Esophagus muscularis mucosa (tissue), 4 donors: ENCODE data around the gene FN1.

ENCODE experiments used
- EP300 ChIP-seq: sonication (generic); formaldehyde crosslinking; IDR thresholded peaks from one replicate; pipeline ENCODE4 v1.6.1; 2017; ENCODE audit warnings: antibody characterized with exemption
- POLR2AphosphoS5 ChIP-seq, 2 donors: sonication (generic); formaldehyde crosslinking; IDR thresholded peaks; one replicate each; pipeline ENCODE4 v1.6.1; 2017; ENCODE audit warnings: antibody characterized with exemption in 2 of 2
- TF ChIP-seq, protein P1 (sequence below), 3 experiments: fragments of 200-600 bp in 2 of 3; fragments of 450-650 bp in 1 of 3; sonication (generic) in 2 of 3; IDR thresholded peaks; one replicate each; pipeline ENCODE4 v1.5.1; 2017 to 2019; ENCODE audit warnings: antibody characterized with exemption in 3 of 3, mild to moderate bottlenecking in 2 of 3, moderate library complexity in 1 of 3

DNA sequence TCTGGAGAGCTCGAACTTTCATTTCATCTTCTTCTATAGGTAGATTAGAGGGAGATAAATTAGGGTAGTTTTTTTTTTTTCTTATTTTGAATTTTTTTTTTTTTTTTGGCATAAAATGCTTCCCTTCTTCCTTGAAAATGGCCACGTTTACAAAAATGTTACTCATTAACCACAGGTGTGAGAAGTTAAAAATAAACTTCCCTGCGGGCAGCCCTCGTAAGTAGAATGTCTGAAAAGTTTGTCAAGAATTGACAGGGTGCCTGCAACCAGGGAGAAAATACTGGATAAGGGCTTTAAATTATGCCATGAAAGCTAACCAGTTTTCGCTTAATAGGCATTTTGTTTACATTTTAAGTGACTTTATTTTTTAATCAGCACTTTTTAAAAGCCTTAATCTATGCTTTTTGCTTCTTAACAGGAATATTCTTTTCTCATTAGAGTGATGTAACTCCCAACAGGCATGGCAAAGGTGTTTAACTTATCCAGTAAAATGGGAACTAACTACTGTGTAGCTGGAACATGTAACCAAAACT lies 4.2 kb upstream of the FN1 start:
- TF ChIP-seq, protein P1, sequence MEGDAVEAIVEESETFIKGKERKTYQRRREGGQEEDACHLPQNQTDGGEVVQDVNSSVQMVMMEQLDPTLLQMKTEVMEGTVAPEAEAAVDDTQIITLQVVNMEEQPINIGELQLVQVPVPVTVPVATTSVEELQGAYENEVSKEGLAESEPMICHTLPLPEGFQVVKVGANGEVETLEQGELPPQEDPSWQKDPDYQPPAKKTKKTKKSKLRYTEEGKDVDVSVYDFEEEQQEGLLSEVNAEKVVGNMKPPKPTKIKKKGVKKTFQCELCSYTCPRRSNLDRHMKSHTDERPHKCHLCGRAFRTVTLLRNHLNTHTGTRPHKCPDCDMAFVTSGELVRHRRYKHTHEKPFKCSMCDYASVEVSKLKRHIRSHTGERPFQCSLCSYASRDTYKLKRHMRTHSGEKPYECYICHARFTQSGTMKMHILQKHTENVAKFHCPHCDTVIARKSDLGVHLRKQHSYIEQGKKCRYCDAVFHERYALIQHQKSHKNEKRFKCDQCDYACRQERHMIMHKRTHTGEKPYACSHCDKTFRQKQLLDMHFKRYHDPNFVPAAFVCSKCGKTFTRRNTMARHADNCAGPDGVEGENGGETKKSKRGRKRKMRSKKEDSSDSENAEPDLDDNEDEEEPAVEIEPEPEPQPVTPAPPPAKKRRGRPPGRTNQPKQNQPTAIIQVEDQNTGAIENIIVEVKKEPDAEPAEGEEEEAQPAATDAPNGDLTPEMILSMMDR (IDR thresholded peaks at IDR 0.05), result no peak
- TF ChIP-seq POLR2AphosphoS5 (IDR thresholded peaks at IDR 0.05) (no peak), EP300 (no peak)
